Measurements from ENCODE around the gene OR4K13.

OR4K13 gene, protein sequence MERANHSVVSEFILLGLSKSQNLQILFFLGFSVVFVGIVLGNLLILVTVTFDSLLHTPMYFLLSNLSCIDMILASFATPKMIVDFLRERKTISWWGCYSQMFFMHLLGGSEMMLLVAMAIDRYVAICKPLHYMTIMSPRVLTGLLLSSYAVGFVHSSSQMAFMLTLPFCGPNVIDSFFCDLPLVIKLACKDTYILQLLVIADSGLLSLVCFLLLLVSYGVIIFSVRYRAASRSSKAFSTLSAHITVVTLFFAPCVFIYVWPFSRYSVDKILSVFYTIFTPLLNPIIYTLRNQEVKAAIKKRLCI

DNA sequence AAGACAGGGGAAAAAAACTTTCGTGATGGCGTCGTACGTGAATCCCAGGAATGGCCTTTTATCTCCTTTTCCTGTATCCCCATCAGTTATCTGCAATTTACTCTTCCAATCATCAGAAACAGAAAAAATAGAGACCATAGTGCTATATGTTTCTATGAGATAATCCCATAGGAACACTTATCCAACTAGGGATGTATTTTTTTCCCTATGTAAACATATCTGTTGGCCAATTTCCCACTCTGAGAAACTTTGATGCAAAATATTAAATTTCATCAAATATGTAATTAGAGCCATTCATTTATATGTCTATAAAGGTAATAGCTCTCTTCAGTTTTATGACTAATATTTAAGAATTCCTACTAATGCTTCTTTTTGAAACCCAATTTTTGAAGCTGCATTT lies at the start of gene OR4K13:
TSS of gene OR4K13 (minus strand) at position 101 of the 400 bp plus-strand sequence. CDS start 1,280 bp downstream, outside the sequence.
- DNase-seq: no peak

DNA sequence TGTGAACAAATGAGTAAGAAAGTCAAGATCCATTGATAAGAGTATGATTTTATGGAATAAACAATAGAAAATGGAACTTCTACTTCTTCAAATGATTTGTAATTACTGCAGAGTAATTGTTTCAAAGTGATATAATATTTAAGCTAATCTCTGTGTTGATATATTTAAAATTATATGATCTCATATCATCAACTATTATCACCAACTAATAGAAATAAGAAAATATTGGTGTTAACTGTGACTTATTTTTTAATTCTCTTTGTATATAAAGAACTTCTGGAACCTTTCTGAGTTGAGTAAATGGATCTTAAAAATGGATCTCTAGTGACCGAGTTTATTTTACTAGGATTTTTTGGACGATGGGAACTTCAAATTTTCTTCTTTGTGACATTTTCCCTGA lies 23.9 kb upstream of the OR4K13 start, which contains the start of gene OR4L1:
TSS of gene OR4L1 (plus strand) at position 301 of the 400 bp plus-strand sequence. CDS start at position 301, 0 bp downstream.
- DNase-seq: no peak

DNA sequence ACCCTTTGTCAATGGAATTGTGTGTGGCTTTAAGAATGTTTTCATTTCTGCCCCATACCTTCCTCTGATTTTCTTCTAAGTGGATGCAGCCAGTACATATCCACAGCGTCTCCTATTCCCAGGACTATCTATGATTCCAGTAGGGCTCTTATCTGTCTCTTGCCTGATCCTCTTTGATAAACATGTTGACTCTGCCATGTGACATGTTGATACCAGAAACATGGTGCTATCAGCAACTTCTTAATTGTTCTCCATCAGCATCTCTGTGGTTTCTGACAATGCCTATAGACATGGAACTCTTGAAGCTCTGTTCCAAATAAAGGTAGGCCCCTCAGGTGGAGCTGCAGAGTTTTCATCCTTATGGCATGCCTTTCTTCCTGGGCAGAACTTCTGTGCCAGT lies 12.4 kb upstream of the OR4K13 start:
- DNase-seq: no peak

DNA sequence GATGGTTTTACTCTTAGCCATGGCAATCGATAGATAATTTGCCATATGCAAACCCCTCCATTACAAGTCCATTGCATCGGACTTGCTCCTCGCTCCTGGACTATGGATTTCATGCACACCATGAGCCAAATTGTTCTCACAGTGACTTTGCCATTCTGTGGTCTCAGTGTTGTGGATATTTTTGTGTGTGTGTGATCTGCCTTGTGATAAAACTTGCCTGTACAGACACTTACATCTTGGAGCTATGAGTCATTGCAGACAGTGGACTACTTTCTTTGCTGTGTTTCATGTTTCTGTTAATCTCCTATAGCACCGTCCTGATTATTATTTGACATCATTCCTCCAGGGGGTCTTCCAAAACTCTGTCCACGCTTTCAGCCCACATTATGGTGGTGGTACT lies 8.4 kb upstream of the OR4K13 start:
- no peak for DNase-seq

DNA sequence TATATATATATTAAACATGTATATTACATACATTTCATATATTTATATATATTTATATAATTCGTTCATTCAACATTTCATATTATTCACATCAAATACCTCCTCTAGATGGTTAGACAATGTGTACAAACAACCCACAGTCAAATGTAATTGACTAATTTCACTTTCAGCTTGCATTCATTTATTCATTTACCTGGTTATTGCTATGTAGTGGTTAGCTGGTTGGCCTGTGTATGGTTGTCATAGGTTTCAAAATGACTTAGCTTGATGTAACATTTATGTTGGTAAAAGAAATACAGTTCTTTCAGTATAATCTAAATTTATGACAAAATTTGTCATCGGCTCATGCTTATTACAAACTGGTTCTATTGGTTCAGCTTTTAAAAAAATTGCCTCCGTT lies 389 bp downstream of the OR4K13 start:
- no peak for DNase-seq

DNA sequence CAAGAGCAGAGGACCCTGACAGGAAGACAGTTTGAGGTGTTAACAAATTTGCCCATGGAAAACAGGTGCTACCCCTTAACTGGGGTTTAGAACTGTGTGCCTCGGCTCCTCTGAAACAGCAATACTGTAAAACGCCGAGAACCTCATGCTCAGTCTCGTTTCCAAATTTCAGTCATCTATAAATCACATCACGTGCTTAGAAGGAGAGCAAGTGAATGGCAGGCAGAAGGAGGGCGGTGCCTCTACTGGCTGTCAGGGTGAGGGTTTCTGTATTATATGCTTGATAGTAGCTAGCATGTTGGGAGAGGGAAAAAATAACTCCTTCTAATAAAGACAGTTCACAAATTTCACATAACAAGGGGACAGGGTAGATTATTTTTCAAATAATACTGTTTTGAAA lies 4.8 kb downstream of the OR4K13 start:
- DNase-seq: no peak

DNA sequence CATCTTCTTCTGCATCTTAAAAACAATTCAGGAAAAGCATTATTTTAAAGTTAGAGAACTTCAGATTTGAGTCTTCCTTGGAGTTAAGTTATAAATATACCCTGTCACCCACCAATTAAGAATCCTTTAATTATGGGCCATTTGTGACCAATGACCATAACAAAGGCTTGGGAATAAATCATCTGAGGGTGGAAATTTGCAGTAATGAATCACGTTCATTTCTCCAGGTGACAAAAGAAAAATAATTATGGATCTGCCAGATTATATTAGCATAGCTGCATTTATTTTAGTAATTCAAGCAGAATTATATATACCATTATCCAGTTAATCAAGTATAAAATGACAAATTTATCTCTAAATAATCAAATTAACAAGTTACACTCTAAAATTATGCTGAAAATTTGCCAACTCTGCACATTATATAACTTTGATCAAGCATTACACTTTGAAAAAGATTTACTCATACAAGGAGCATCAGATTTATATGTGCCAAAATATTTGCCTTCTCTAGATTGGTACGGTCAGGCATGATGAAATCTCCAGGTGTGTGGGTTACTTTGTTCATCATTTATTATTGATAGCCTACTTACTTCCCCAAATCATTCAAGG lies 16.5 kb downstream of the OR4K13 start, which contains the start of gene OR4K14:
TSS of gene OR4K14 (minus strand) at position 51 of the 609 bp plus-strand sequence. CDS start 4,114 bp downstream, outside the sequence.
- DNase-seq: no peak

DNA sequence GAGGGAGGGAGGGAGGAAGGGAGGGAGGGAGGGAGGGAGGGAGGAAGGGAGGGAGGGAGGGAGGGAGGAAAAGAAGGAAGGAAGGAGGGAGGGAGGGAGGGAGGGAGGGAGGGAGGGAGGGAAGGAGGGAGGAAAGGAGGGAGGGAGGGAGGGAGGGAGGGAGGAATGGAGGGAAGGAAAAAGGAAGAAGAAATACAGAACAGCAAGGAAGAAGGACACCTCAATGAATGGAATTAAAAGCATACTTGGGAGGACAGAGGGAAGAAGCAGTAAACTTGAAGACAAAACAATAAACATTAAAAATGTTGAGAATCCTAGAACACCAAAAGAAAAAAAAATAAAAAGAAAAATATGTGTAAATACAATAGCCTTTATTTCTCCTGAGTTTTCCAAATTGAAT lies 27.7 kb downstream of the OR4K13 start:
- no peak for DNase-seq

DNA sequence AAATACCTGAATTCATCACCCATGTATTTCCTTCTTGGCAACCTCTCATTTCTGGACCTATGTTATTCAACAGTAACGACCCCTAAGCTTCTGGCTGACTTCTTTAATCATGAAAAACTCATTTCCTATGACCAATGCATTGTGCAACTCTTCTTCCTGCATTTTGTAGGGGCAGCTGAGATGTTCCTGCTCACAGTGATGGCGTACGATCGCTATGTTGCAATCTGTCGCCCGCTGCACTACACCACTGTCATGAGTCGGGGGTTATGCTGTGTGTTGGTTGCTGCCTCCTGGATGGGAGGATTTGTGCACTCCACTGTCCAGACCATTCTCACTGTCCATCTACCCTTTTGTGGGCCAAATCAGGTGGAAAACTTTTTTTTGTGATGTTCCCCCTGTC lies 33.5 kb downstream of the OR4K13 start:
- peak; percentile 40 for DNase-seq

DNA sequence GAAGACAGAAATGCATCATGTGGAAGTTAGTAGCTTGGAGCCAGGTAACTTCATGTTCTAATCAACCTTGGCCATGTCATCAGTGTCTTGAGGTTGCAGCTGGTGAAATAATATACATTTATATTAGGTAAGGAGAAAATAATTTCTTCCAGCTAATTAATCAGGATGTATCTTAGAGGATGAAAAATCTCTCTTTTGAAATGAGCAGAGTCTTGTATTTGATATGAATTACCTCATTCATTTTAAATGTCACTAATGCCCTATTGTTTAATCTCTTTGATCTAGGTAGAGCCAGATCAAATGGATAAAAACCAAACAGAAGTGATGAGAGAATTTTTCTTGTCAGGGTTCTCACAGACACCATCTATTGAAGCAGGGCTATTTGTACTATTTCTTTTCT lies 34.0 kb downstream of the OR4K13 start, which contains the start of gene OR4Q2:
TSS of gene OR4Q2 (plus strand) at position 301 of the 400 bp plus-strand sequence.
- no peak for DNase-seq

DNA sequence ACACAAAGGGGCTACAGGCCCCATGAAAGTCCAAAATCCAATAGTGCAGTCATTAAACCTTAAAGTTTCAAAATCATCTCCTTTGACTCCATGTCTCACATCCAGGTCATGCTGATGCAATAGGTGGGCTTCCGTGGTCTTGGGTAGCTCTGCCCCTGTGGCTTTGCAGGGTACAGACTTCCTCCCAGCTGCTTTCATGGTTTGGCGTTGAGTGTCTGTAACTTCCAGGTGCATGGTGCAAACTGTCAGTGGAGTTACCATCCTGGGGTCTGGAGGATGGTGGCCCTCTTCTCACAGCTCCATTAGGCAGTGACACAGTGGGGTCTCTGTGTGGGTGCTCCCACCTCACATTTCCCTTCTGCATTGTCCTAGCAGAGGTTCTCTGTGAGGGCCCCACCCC lies 42.4 kb downstream of the OR4K13 start:
- no peak for DNase-seq

Measured in NCI-H226 (cell line).